Colonic mucosa (tissue), 4 donors: ENCODE results near the gene GRIP1. TPM values are rescaled to one million over a fixed set of nuclear protein-coding genes. Genes with fewer than 3 reads are reported as not detected.

ENCODE experiments used
- DNase-seq: peaks from one replicate; pipeline ENCODE4 v3.0.0-alpha.2; 2020
- H3K27ac ChIP-seq: fragments of 200-600 bp; one replicate; pipeline ENCODE4 v1.8.0; 2021
- H3K27me3 ChIP-seq: fragments of 200-600 bp; one replicate; pipeline ENCODE4 v1.8.0; 2021
- H3K36me3 ChIP-seq: fragments of 200-600 bp; one replicate; pipeline ENCODE4 v1.8.0; 2021
- H3K4me1 ChIP-seq: fragments of 200-600 bp; one replicate; pipeline ENCODE4 v1.8.0; 2021; ENCODE audit warnings: mild to moderate bottlenecking
- H3K4me3 ChIP-seq: fragments of 200-600 bp; one replicate; pipeline ENCODE4 v1.8.0; 2021
- H3K9ac ChIP-seq, 2 donors: one replicate each; pipeline ENCODE4 v1.7.0; 2013; ENCODE audit warnings: control low read depth in 2 of 2, low read depth in 2 of 2, low read length in 2 of 2
- H3K9me3 ChIP-seq: fragments of 200-600 bp; one replicate; pipeline ENCODE4 v1.8.0; 2021
- CTCF ChIP-seq: fragments of 200-600 bp; IDR thresholded peaks from one replicate; pipeline ENCODE4 v1.8.0; 2022; ENCODE audit warnings: antibody characterized with exemption, mild to moderate bottlenecking
- intact Hi-C: fragments of 100-400 bp; cut with DNase I; formaldehyde crosslinking; loops from one replicate; pipeline ENCODE4 v1.14.1; 2022
- total RNA-seq, 2 donors: library from RNA; stranded (reverse); fragmentation: NEBNext Ultra II Directional in 1 of 2; extraction: Animal tissue kit (Norgen Biotek cat#: 25700) in 1 of 2; gene quantifications; one replicate each; pipeline ENCODE4 v1.2.1, GENCODE V29; 2021
- donor health status: healthy.
- donor health status: DM: no; HTN: no; CAD: no.
- donor health status: DM: no; HTN: no; CAD: no.

The GRIP1 gene
- total RNA-seq, 2 donors from 2014 or later: 3.7 to 6.2 TPM

- H3K4me1 ChIP-seq: no peaks in the 10 kb centered on the region
- H3K9me3 ChIP-seq: no peaks in the 10 kb centered on the region
- intact Hi-C loops: no loop called here
- no peak overlapping the region for H3K4me3 ChIP-seq
- no peak for TF ChIP-seq CTCF
- no peak for DNase-seq
- no peaks in the 10 kb centered on the region for H3K27me3 ChIP-seq
- H3K9ac ChIP-seq: no peak overlapping the region
- H3K27ac ChIP-seq: no peak overlapping the region
- H3K36me3 ChIP-seq: no peaks in the 10 kb centered on the region
Measured at GRCh38 chr12:66482351-66483203, 196.3 kb downstream of the GRIP1 start.

GRCh38 chr12:66467932-66468331, 210.9 kb downstream of the GRIP1 start:
- no peaks in the 10 kb centered on the region for H3K27me3 ChIP-seq
- no peak for DNase-seq
- H3K36me3 ChIP-seq: no peaks in the 10 kb centered on the region
- no peak for TF ChIP-seq CTCF
- H3K4me1 ChIP-seq: no peaks in the 10 kb centered on the region
- H3K27ac ChIP-seq: no peak overlapping the region
- H3K9me3 ChIP-seq: no peaks in the 10 kb centered on the region
- no peak overlapping the region for H3K4me3 ChIP-seq
- intact Hi-C loops: no loop called here
- no peak overlapping the region for H3K9ac ChIP-seq

GRCh38 chr12:66461331-66461730, 217.5 kb downstream of the GRIP1 start:
- Histone ChIP-seq H3K27ac (no peak overlapping the region), H3K36me3 (no peaks in the 10 kb centered on the region), H3K4me1 (no peaks in the 10 kb centered on the region), H3K9me3 (no peaks in the 10 kb centered on the region), H3K4me3 (no peak overlapping the region), H3K9ac (no peak overlapping the region), H3K27me3 (no peaks in the 10 kb centered on the region)
- intact Hi-C loops: no loop called here
- TF ChIP-seq CTCF: no peak
- DNase-seq: no peak

- Histone ChIP-seq H3K27ac (no peak overlapping the region), H3K4me3 (no peak overlapping the region), H3K27me3 (no peaks in the 10 kb centered on the region), H3K4me1 (no peaks in the 10 kb centered on the region), H3K9me3 (no peaks in the 10 kb centered on the region), H3K36me3 (no peaks in the 10 kb centered on the region), H3K9ac (no peak overlapping the region)
- intact Hi-C loops: no loop called here
- DNase-seq: no peak
- TF ChIP-seq CTCF: no peak
Measured at GRCh38 chr12:66459944-66460482, 218.9 kb downstream of the GRIP1 start.

- Histone ChIP-seq H3K27ac (no peak overlapping the region), H3K4me1 (no peaks in the 10 kb centered on the region), H3K9me3 (no peaks in the 10 kb centered on the region), H3K36me3 (no peaks in the 10 kb centered on the region), H3K9ac (no peak overlapping the region), H3K4me3 (no peak overlapping the region), H3K27me3 (no peaks in the 10 kb centered on the region)
- DNase-seq: no peak
- intact Hi-C loops: no loop called here
- no peak for TF ChIP-seq CTCF
Measured at GRCh38 chr12:66456612-66457011, 222.3 kb downstream of the GRIP1 start.
